Lower lobe of right lung (tissue), 2 donors: ENCODE results near the gene LUC7L3. TPM values are rescaled to one million over a fixed set of nuclear protein-coding genes. Genes with fewer than 3 reads are reported as not detected.

ENCODE experiments used
- ATAC-seq, 2 donors: fragments of 200-7000 bp; cut with Tn5 transposase; one replicate each; pipeline ENCODE4 v1.9.1; 2020 to 2022; ENCODE audit warnings: mild to moderate bottlenecking in 2 of 2, moderate library complexity in 2 of 2
- DNase-seq: peaks from one replicate; pipeline ENCODE4 v3.0.0-alpha.2; 2020
- H3K27ac ChIP-seq: fragments of 200-600 bp; one replicate; pipeline ENCODE4 v1.8.0; 2022
- H3K27me3 ChIP-seq: fragments of 200-600 bp; one replicate; pipeline ENCODE4 v1.8.0; 2022; ENCODE audit warnings: low read depth
- H3K36me3 ChIP-seq: fragments of 200-600 bp; one replicate; pipeline ENCODE4 v1.8.0; 2022; ENCODE audit warnings: mild to moderate bottlenecking
- H3K4me1 ChIP-seq: fragments of 200-600 bp; one replicate; pipeline ENCODE4 v1.8.0; 2022
- H3K4me3 ChIP-seq: fragments of 200-600 bp; one replicate; pipeline ENCODE4 v1.8.0; 2022; ENCODE audit warnings: mild to moderate bottlenecking
- H3K9me3 ChIP-seq: fragments of 200-600 bp; one replicate; pipeline ENCODE4 v1.8.0; 2022
- CTCF ChIP-seq: fragments of 200-600 bp; IDR thresholded peaks from one replicate; pipeline ENCODE4 v1.8.0; 2022; ENCODE audit warnings: antibody characterized with exemption, mild to moderate bottlenecking
- intact Hi-C: fragments of 100-400 bp; cut with DNase I; formaldehyde crosslinking; loops from one replicate; pipeline ENCODE4 v1.11.0; 2022
- total RNA-seq: library from RNA; stranded (reverse); fragmentation: NEBNext Ultra II Directional; extraction: Animal tissue kit (Norgen Biotek cat#: 25700); gene quantifications from one replicate; pipeline ENCODE4 v1.2.1, GENCODE V29; 2021
- donor health status: DM: no; HTN: yes; CAD: no; lungs with severe emphysema.

Gene LUC7L3
- total RNA-seq, 1 donor from 2014 or later, result 106 TPM

GRCh38 chr17:50691550-50692447 lies 27.6 kb upstream of the LUC7L3 start:
- DNase-seq, result no peak
- H3K36me3 ChIP-seq, result peaks cover 51% of the 10 kb centered on the region
- no peak overlapping the region for H3K4me3 ChIP-seq
- ATAC-seq, result peak; percentile 32 to 48
- intact Hi-C loops, result loop anchor here (10.0 kb wide), 1 partner anchor 137 kb away; no protein-coding TSS in a partner anchor
- H3K27me3 ChIP-seq, result no peaks in the 10 kb centered on the region
- no peak for TF ChIP-seq CTCF
- no peaks in the 10 kb centered on the region for H3K9me3 ChIP-seq
- H3K4me1 ChIP-seq, result peaks cover 60% of the 10 kb centered on the region
- no peak overlapping the region for H3K27ac ChIP-seq

DNA sequence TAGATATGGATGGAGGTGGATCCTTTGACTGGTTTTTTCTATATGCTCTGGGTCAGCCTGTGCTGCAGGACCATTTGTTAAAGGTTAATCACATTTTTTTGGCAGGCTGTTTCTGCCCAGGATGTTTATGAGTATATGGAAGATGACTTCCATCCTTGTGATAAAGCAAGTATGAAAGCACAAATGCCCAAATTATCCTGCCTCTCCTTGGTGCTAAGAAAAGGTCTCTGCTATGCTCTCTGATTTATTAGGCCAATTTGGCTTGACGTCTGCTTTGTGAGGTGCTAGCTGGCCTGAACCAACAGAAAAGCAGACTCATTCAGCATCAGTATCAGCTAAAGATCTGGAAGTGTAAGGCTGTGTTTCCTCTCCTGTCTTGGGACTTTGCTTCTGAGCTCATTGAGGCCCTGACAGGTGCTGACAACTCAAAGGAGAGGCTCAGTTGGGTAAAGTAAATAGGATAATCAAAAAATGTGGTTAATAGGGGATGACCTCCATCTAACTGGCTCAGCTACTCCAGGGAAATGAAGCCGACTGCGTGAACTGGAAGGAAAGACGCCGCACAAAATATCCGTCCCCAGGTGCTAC lies 26.9 kb upstream of the LUC7L3 start:
- peaks cover 58% of the 10 kb centered on the region for H3K36me3 ChIP-seq
- intact Hi-C loops, result loop anchor here (10.0 kb wide), 1 partner anchor 138 kb away; no protein-coding TSS in a partner anchor
- peaks cover 57% of the 10 kb centered on the region for H3K4me1 ChIP-seq
- no peak for TF ChIP-seq CTCF
- DNase-seq (no peak), ATAC-seq (no peak)
- no peak overlapping the region for H3K4me3 ChIP-seq
- peak overlapping the region; percentile 42 for H3K27ac ChIP-seq
- H3K9me3 ChIP-seq, result no peaks in the 10 kb centered on the region
- no peaks in the 10 kb centered on the region for H3K27me3 ChIP-seq

DNA sequence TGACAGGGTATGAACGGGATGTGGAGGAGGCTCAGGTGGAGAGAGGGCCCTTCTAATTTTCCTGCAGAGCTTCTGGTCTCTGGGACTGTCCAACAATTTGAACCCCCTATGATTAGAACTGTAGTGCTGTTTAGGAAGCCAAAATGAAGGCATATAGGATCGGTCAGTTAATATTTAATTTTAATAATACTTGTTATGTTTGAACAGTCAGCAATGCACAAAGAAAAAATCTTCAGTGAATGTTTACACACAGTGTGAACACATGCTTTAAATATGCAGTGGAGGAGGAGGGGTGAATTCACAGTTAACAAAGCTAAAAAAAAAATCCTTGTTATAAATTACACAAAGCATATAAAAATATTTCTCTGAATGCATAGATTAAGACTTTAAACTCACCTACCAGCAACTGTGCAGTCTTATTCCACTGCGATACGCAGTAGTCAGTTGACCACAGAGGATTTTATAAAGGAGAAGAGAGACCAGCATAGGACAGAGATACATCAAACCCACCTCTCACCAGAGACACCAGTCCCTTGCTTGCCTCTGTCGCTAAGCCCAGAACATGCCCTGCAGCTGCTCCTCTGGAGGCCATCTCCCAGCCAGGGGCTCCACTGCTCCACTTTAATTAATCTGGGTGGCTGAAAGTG lies 26.2 kb upstream of the LUC7L3 start:
- Histone ChIP-seq H3K27me3 (no peaks in the 10 kb centered on the region), H3K4me1 (peaks cover 57% of the 10 kb centered on the region), H3K4me3 (no peak overlapping the region), H3K36me3 (peaks cover 64% of the 10 kb centered on the region), H3K27ac (peak overlapping the region; percentile 42), H3K9me3 (no peaks in the 10 kb centered on the region)
- ATAC-seq (peak; percentile 68 to 84), DNase-seq (no peak)
- intact Hi-C loops, result loop anchor here (10.0 kb wide), 1 partner anchor 138 kb away; no protein-coding TSS in a partner anchor
- no peak for TF ChIP-seq CTCF

DNA sequence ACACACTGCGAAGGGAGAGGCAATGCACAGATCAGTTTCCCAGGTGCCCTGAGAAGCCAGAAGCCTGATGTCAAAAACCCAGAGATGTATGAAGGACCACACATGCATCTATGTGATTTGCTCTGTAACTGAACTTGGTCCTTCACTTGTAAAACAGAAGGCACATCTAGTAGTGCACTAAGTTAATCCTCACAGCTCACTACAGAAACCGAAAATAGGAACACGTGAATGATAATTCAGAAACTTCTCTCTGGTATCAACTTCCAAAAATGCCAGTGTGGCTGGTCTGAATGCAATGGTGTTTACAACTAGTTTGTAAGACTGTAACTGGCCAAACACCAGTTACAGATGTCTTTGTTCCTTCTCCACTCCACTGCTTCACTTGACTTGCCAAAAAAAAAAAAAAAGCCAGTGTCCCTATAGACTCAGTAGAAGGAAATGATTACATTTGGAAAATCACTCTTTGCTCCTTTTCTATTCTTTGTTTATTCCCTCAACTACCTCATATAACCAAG lies 23.0 kb upstream of the LUC7L3 start:
- DNase-seq (no peak), ATAC-seq (no peak)
- no peaks in the 10 kb centered on the region for H3K27me3 ChIP-seq
- TF ChIP-seq CTCF, result no peak
- H3K27ac ChIP-seq, result no peak overlapping the region
- no peaks in the 10 kb centered on the region for H3K9me3 ChIP-seq
- H3K36me3 ChIP-seq, result peaks cover 89% of the 10 kb centered on the region
- peaks cover 35% of the 10 kb centered on the region for H3K4me1 ChIP-seq
- intact Hi-C loops, result loop anchor here (10.0 kb wide), 1 partner anchor 142 kb away; no protein-coding TSS in a partner anchor
- H3K4me3 ChIP-seq, result no peak overlapping the region

DNA sequence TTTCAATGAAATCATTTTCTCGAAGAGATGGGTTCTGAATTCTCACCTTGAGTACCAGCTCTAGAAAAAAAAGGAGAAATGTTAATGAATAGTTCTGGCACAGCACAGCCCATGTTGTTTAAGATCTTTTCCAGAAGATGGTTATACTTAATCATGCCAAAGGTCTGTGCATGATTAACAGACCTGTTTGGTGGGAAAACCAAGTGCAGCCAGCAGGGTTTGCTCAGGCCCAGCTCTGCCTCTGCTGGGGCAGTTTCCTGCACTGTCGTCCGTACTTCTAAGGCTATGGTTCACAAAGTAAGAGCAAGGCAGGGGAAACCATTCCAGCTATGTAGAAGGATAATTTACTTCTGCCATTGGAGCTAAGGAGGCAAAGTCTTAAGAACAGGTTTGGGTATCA lies 22.3 kb upstream of the LUC7L3 start:
- Histone ChIP-seq H3K36me3 (peaks cover 86% of the 10 kb centered on the region), H3K27me3 (no peaks in the 10 kb centered on the region), H3K27ac (no peak overlapping the region), H3K4me3 (no peak overlapping the region), H3K9me3 (no peaks in the 10 kb centered on the region), H3K4me1 (peaks cover 30% of the 10 kb centered on the region)
- no peak for TF ChIP-seq CTCF
- DNase-seq (no peak), ATAC-seq (no peak)
- intact Hi-C loops, result loop anchor here (10.0 kb wide), 1 partner anchor 142 kb away; no protein-coding TSS in a partner anchor
